ENCODE data around the gene MRPL44.

- no peak for TF ChIP-seq CTCF (IDR thresholded peaks at IDR 0.05)
- no peak for TF ChIP-seq POLR2A (IDR thresholded peaks at IDR 0.05)
Measured at GRCh38 chr2:223999862-224000261, 42.6 kb downstream of the MRPL44 start.

Data from vagina (tissue), 2 donors.